H1 (cell line): ENCODE measurements around the gene SAPCD1. TPM values are rescaled to one million over a fixed set of nuclear protein-coding genes. Genes with fewer than 3 reads are reported as not detected.

Experiments used
- CTCF ChIA-PET: fragments of 300-600 bp; sonication (Branson Sonifier 250); formaldehyde crosslinking; loops from one replicate; lab custom pipeline; 2021; ENCODE audit not compliant: partially characterized antibody; lab: Charles Lee
- POLR2A ChIA-PET: fragments of 300-600 bp; sonication (Branson Sonifier 250); formaldehyde crosslinking; loops from one replicate; lab custom pipeline; 2021; ENCODE audit warnings: inconsistent platforms; ENCODE audit not compliant: partially characterized antibody; lab: Charles Lee
- DNase-seq, 2 experiments: peaks; one replicate each; pipeline versions ENCODE4 v3.0.0 to v3.0.0-alpha.2; 2010 to 2022; ENCODE audit warnings: low spot score in 2 of 2, low read depth in 1 of 2, mixed read lengths in 1 of 2
- FAIRE-seq: peaks from 2 replicates; lab custom pipeline; 2011; peaks lifted over from hg19 to GRCh38; lab: Jason Lieb, UNC
- H2AFZ ChIP-seq: 2 replicates; pipeline ENCODE4 v1.8.1; 2012; ENCODE audit warnings: low read length, inconsistent platforms
- H2AK5ac ChIP-seq: 2 replicates; pipeline ENCODE4 v1.6.1; 2013; ENCODE audit warnings: low read depth, low read length
- H2BK120ac ChIP-seq: replicated peaks from 2 replicates; pipeline ENCODE3; 2013; ENCODE audit warnings: low read depth, low read length, inconsistent platforms
- H2BK12ac ChIP-seq: 2 replicates; pipeline ENCODE4 v1.6.1; 2013; ENCODE audit warnings: low read depth, low read length
- H2BK15ac ChIP-seq: 2 replicates; pipeline ENCODE4 v1.6.1; 2013; ENCODE audit warnings: low read length
- H2BK20ac ChIP-seq: 2 replicates; pipeline ENCODE4 v1.6.1; 2013; ENCODE audit warnings: low read length
- H2BK5ac ChIP-seq: 2 replicates; pipeline ENCODE4 v1.6.1; 2013; ENCODE audit warnings: low read depth, low read length
- H3K14ac ChIP-seq: 2 replicates; pipeline ENCODE4 v1.6.1; 2013; ENCODE audit warnings: inconsistent platforms; ENCODE audit not compliant: insufficient read length
- H3K18ac ChIP-seq: 2 replicates; pipeline ENCODE4 v1.6.1; 2013; ENCODE audit warnings: low read length; ENCODE audit errors: extremely low read depth
- H3K23ac ChIP-seq: 2 replicates; pipeline ENCODE4 v1.6.1; 2013; ENCODE audit warnings: inconsistent platforms; ENCODE audit not compliant: insufficient read length
- H3K23me2 ChIP-seq: 2 replicates; pipeline ENCODE4 v1.6.1; 2013; ENCODE audit warnings: low read depth, low read length
- H3K27ac ChIP-seq: 2 replicates; pipeline ENCODE4 v1.6.1; 2011; ENCODE audit warnings: low read depth, low read length, inconsistent platforms
- H3K27me3 ChIP-seq, 4 experiments: replicated peaks in 1 of 4; 1 replicate in 1 of 4; 2 replicates in 3 of 4; pipeline versions ENCODE4 v1.6.1 to v1.8.1; 2011 to 2013; ENCODE audit warnings: low read length in 3 of 4, mild to moderate bottlenecking in 3 of 4, inconsistent platforms in 2 of 4, mixed read lengths in 2 of 4, moderate library complexity in 1 of 4; ENCODE audit not compliant: control insufficient read depth in 3 of 4, insufficient read depth in 3 of 4; ENCODE audit errors: extremely low read depth in 1 of 4
- H3K36me3 ChIP-seq, 4 experiments: 2 replicates each; pipeline versions ENCODE4 v1.6.1 to v1.8.1; 2011 to 2013; ENCODE audit warnings: mild to moderate bottlenecking in 4 of 4, low read length in 3 of 4, moderate library complexity in 2 of 4, control low read depth in 1 of 4, inconsistent platforms in 1 of 4; ENCODE audit not compliant: insufficient read depth in 4 of 4, control insufficient read depth in 2 of 4
- H3K4ac ChIP-seq: replicated peaks from 2 replicates; pipeline ENCODE3; 2013; ENCODE audit warnings: low read length, low read depth, mixed read lengths, inconsistent platforms; ENCODE audit not compliant: insufficient read length
- H3K4me1 ChIP-seq, 4 experiments: replicated peaks in 1 of 4; 1 replicate in 1 of 4; 2 replicates in 3 of 4; pipeline versions ENCODE4 v1.6.1 to v1.8.1; 2011 to 2013; ENCODE audit warnings: low read length in 3 of 4, inconsistent platforms in 2 of 4, mixed read lengths in 1 of 4; ENCODE audit not compliant: insufficient read depth in 4 of 4, control insufficient read depth in 3 of 4
- H3K4me2 ChIP-seq, 2 experiments: 2 replicates each; pipeline versions ENCODE4 v1.6.1 to v1.8.1; 2011 to 2013; ENCODE audit warnings: low read depth in 2 of 2, low read length in 2 of 2, control low read depth in 1 of 2, inconsistent platforms in 1 of 2, mild to moderate bottlenecking in 1 of 2; ENCODE audit not compliant: insufficient read depth in 1 of 2
- H3K4me3 ChIP-seq, 4 experiments: fragments of 200-600, 300-600 bp in 1 of 4; sonication (generic), shearing (Covaris generic), sonication (Bioruptor Twin) in 1 of 4; 2 replicates each; pipeline versions ENCODE4 v1.5.1 to v1.8.1; 2011 to 2016; ENCODE audit warnings: low read length in 4 of 4, low read depth in 3 of 4, control low read depth in 2 of 4, inconsistent platforms in 2 of 4, mild to moderate bottlenecking in 2 of 4, mixed read lengths in 1 of 4, moderate library complexity in 1 of 4; ENCODE audit not compliant: insufficient read depth in 2 of 4; ENCODE audit errors: extremely low read depth in 1 of 4
- H3K56ac ChIP-seq: replicated peaks from 2 replicates; pipeline ENCODE3; 2013; ENCODE audit warnings: low read depth, mild to moderate bottlenecking, mixed read lengths, low read length, inconsistent platforms; ENCODE audit not compliant: insufficient read length
- H3K79me1 ChIP-seq: 2 replicates; pipeline ENCODE4 v1.6.1; 2013; ENCODE audit warnings: low read depth, low read length, control low read depth
- H3K79me2 ChIP-seq, 2 experiments: 2 replicates each; pipeline versions ENCODE4 v1.6.1 to v1.8.1; 2012 to 2013; ENCODE audit warnings: low read length in 2 of 2, mild to moderate bottlenecking in 2 of 2, inconsistent platforms in 1 of 2; ENCODE audit not compliant: insufficient read depth in 2 of 2, control insufficient read depth in 1 of 2
- H3K9ac ChIP-seq, 4 experiments: replicated peaks in 1 of 4; 1 replicate in 1 of 4; 2 replicates in 3 of 4; pipeline versions ENCODE4 v1.6.1 to v1.8.1; 2011 to 2013; ENCODE audit warnings: low read depth in 3 of 4, low read length in 3 of 4, control low read depth in 2 of 4, mild to moderate bottlenecking in 2 of 4, moderate library complexity in 2 of 4, inconsistent platforms in 1 of 4; ENCODE audit errors: extremely low read depth in 1 of 4
- H3K9me3 ChIP-seq, 2 experiments: 2 replicates each; pipeline versions ENCODE4 v1.6.1 to v1.8.1; 2012 to 2013; ENCODE audit warnings: mild to moderate bottlenecking in 2 of 2, moderate library complexity in 2 of 2, control low read depth in 1 of 2, inconsistent platforms in 1 of 2, low read depth in 1 of 2, low read length in 1 of 2, mixed read lengths in 1 of 2; ENCODE audit not compliant: insufficient read depth in 2 of 2
- H4K20me1 ChIP-seq, 2 experiments: replicated peaks in 1 of 2; 2 replicates each; pipeline versions ENCODE3 to v1.8.1; 2011 to 2013; ENCODE audit warnings: inconsistent platforms in 2 of 2, low read length in 2 of 2, mild to moderate bottlenecking in 1 of 2; ENCODE audit not compliant: insufficient read depth in 2 of 2, control insufficient read depth in 1 of 2
- H4K5ac ChIP-seq: 2 replicates; pipeline ENCODE4 v1.6.1; 2013; ENCODE audit warnings: low read length, low read depth, mixed read lengths, inconsistent platforms; ENCODE audit not compliant: insufficient read length
- H4K8ac ChIP-seq: 2 replicates; pipeline ENCODE4 v1.8.0; 2013; ENCODE audit warnings: mild to moderate bottlenecking, moderate library complexity, low read length, inconsistent platforms; ENCODE audit not compliant: insufficient read depth; ENCODE audit errors: extremely low read depth
- H4K91ac ChIP-seq: replicated peaks from 2 replicates; pipeline ENCODE3; 2013; ENCODE audit warnings: low read length, mixed read lengths, inconsistent platforms; ENCODE audit not compliant: insufficient read length
- ASH2L ChIP-seq: fragments of 200-600, 300-600 bp; sonication (generic); IDR thresholded peaks from one replicate; pipeline ENCODE4 v1.7.1; 2017; ENCODE audit warnings: low read length
- E2F6 ChIP-seq: IDR thresholded peaks from 2 replicates; pipeline ENCODE4 v1.6.1; 2012; ENCODE audit warnings: inconsistent platforms
- EZH2 ChIP-seq: fragments of 200-600 bp; sonication (generic); IDR thresholded peaks from 2 replicates; pipeline ENCODE4 v1.7.1; 2012; ENCODE audit warnings: low read depth, mild to moderate bottlenecking, moderate library complexity, low read length, inconsistent platforms; ENCODE audit not compliant: severe bottlenecking
- KDM4A ChIP-seq: IDR thresholded peaks from one replicate; pipeline ENCODE4 v1.7.1; 2012; ENCODE audit warnings: low read depth, mild to moderate bottlenecking, moderate library complexity, low read length, inconsistent platforms; ENCODE audit not compliant: severe bottlenecking
- POU5F1 ChIP-seq: IDR thresholded peaks from 2 replicates; pipeline ENCODE4 v1.6.1; 2011; ENCODE audit warnings: low read depth, mild to moderate bottlenecking, low read length, moderate library complexity
- ZNF274 ChIP-seq: IDR thresholded peaks from 2 replicates; pipeline ENCODE4 v1.7.0; 2012; ENCODE audit warnings: low read length, borderline replicate concordance; ENCODE audit errors: extremely low read depth
- WGBS, 2 experiments: shearing (Covaris generic) in 1 of 2; methylation state at CpG; one replicate each; pipeline versions ENCODE4 v1.1.6 to v1.1.7; 2013 to 2015; ENCODE audit warnings: low lambda C conversion rate in 2 of 2, mixed read lengths in 2 of 2, inconsistent platforms in 1 of 2, low coverage in 1 of 2, missing lambda C conversion rate in 1 of 2; ENCODE audit not compliant: insufficient replicate concordance in 2 of 2, insufficient coverage in 1 of 2, insufficient read length in 1 of 2; ENCODE audit errors: extremely low coverage in 1 of 2, missing lambda C conversion rate in 1 of 2; 5-methylcytosine and 5-hydroxymethylcytosine counted together
- polyA plus RNA-seq, 7 experiments: library from polyadenylated mRNA; depleted of rRNA in 3 of 7; stranded (reverse) in 5 of 7; unstranded in 2 of 7; fragments of >200 nt in 5 of 7; fragments of 200-250 nt in 2 of 7; gene quantifications; 1 replicate in 5 of 7; 2 replicates in 1 of 7; 4 replicates in 1 of 7; pipeline versions ENCODE4 v1.2.1 to v1.2.3, GENCODE V29; 2011 to 2013; ENCODE audit warnings: missing spikeins in 2 of 7, mixed read lengths in 2 of 7
- total RNA-seq: library from RNA; stranded (reverse); fragmentation: NEBNext Ultra II Directional; extraction: Animal tissue kit (Norgen Biotek cat#: 25700); gene quantifications from 2 replicates; pipeline ENCODE4 v1.2.1, GENCODE V29; 2021

SAPCD1 gene
- total and polyA plus RNA-seq, 2 of the 8 experiments (the other 6 are each of a cell fraction or from before 2014, with no cell fraction given), result 3.1 to 5.9 TPM

DNA sequence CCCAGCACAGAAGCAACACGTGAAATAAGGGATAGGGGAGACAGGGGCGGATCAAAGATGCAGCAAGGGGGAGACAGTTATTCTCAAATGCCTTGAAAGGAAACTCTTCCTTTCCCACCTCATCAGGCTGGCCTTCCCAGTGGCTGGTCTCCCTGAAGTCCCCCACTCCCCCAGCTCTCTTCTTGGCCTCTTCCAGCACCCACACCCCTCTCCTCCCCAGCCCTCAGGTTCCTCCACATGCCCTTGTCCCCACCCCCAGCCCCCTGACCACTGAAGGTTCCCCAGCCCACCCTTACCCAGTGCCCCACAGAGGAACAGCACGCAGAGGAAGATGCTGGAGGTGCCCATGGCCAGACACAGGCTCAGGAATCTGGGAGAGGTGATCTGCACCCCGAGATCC, 49.0 kb upstream of the SAPCD1 start:
- Histone ChIP-seq H3K23me2 (peaks cover 3% of the 10 kb centered on the region; the same call in 1 of the 2 replicates), H2BK20ac (no peak overlapping the region), H4K20me1 (no peaks in the 10 kb centered on the region), H3K56ac (no peak overlapping the region), H3K79me2 (no peaks in the 10 kb centered on the region), H3K14ac (no peak overlapping the region)
- TF ChIP-seq ZNF274 (no peak), POU5F1 (no peak), EZH2 (no peak), E2F6 (no peak), KDM4A (no peak), ASH2L (no peak)
- TF ChIP-seq, all 59 proteins: peak for 0
- Histone ChIP-seq H3K27me3 (no peaks in the 10 kb centered on the region; a peak in 1 of 7 replicates), H4K5ac (no peak overlapping the region), H3K18ac (peak overlapping the region; percentile 62; the same call in 1 of the 2 replicates), H2AK5ac (no peak overlapping the region), H3K27ac (0 out of 2 replicates have a peak overlapping the region, but pooled peaks have one; percentile 0), H3K4me2 (peak overlapping the region in 1 of 2 experiments; percentile 52; a peak in 2 of 4 replicates), H3K4ac (no peak overlapping the region), H2BK120ac (no peak overlapping the region), H3K79me1 (no peaks in the 10 kb centered on the region), H3K9ac (no peak overlapping the region), H2BK12ac (peak overlapping the region; percentile 86; the same call in 1 of the 2 replicates), H2BK15ac (no peak overlapping the region), H2BK5ac (peak overlapping the region; percentile 55), H3K23ac (no peak overlapping the region), H2AFZ (peak overlapping the region; percentile 67; the same call in 1 of the 2 replicates), H3K36me3 (no peaks in the 10 kb centered on the region), H3K4me3 (peak overlapping the region in 1 of 4 experiments; percentile 15; a peak in 1 of 8 replicates), H4K8ac (no peak overlapping the region), H4K91ac (no peak overlapping the region), H3K4me1 (peaks cover 11 to 24% (median 22%) of the 10 kb centered on the region in 4 experiments), H3K9me3 (no peaks in the 10 kb centered on the region)
- DNase-seq, result no peak
- ChIA-PET POLR2A (interaction anchor here (0.5 to 4.7 kb wide), 14 partner anchors 10 to 114 kb away, joined by 3 to 36 read pairs (median 6); partner anchors contain the start of genes ABHD16A, CSNK2B, DDAH2 and GPANK1), CTCF (interaction anchor here (1.0 to 5.7 kb wide), 9 partner anchors 11 to 94 kb away, joined by 3 to 39 read pairs (median 6); partner anchors contain the start of genes DDAH2 and MPIG6B)
- no peak for FAIRE-seq
- 81% methylated on average over 3 of the region's 4 CpGs; no CpG with 5 or more reads in 1 of the 2 experiments for whole genome bisulfite sequencing, 2 experiments
